Hepatocyte (in vitro differentiated cells): ENCODE data around the gene NXPE3.

Experiments used
- EZH2 ChIP-seq: fragments of 200-600 bp; sonication (generic); IDR thresholded peaks from 2 replicates; pipeline ENCODE4 v1.6.1; 2016; ENCODE audit warnings: antibody characterized with exemption, mild to moderate bottlenecking, borderline replicate concordance
- TF ChIP-seq, protein P1 (sequence below): fragments of 200-600 bp; sonication (generic); IDR thresholded peaks from 2 replicates; pipeline ENCODE4 v1.5.1; 2016; ENCODE audit warnings: antibody characterized with exemption, mild to moderate bottlenecking; ENCODE audit not compliant: poor library complexity

- TF ChIP-seq, protein P1, sequence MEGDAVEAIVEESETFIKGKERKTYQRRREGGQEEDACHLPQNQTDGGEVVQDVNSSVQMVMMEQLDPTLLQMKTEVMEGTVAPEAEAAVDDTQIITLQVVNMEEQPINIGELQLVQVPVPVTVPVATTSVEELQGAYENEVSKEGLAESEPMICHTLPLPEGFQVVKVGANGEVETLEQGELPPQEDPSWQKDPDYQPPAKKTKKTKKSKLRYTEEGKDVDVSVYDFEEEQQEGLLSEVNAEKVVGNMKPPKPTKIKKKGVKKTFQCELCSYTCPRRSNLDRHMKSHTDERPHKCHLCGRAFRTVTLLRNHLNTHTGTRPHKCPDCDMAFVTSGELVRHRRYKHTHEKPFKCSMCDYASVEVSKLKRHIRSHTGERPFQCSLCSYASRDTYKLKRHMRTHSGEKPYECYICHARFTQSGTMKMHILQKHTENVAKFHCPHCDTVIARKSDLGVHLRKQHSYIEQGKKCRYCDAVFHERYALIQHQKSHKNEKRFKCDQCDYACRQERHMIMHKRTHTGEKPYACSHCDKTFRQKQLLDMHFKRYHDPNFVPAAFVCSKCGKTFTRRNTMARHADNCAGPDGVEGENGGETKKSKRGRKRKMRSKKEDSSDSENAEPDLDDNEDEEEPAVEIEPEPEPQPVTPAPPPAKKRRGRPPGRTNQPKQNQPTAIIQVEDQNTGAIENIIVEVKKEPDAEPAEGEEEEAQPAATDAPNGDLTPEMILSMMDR = no peak
- no peak for TF ChIP-seq EZH2
Measured at GRCh38 chr3:101779822-101780381, 891 bp downstream of the NXPE3 start.
